PFSK-1 (cell line): ENCODE data around the gene C20orf96.

ENCODE experiments used
- FOXP2 ChIP-seq: optimal IDR thresholded peaks from 2 replicates; pipeline ENCODE3; 2011; ENCODE audit warnings: borderline replicate concordance, control low read depth, inconsistent platforms; ENCODE audit not compliant: insufficient read depth; ENCODE audit errors: extremely low read length, extremely low read depth
- POLR2AphosphoS5 ChIP-seq: IDR thresholded peaks from 2 replicates; pipeline ENCODE4 v1.6.1; 2012; ENCODE audit warnings: low read depth, mild to moderate bottlenecking, control low read depth, low read length, moderate library complexity
- SIN3A ChIP-seq: IDR thresholded peaks from 2 replicates; pipeline ENCODE4 v1.6.1; 2012; ENCODE audit warnings: mild to moderate bottlenecking, low read length, moderate library complexity, borderline replicate concordance; ENCODE audit not compliant: insufficient read depth
- TAF1 ChIP-seq: IDR thresholded peaks from 2 replicates; pipeline ENCODE4 v1.6.1; 2012; ENCODE audit warnings: low read length, control low read depth, borderline replicate concordance; ENCODE audit not compliant: insufficient read depth
- TF ChIP-seq, protein P1 (sequence below), 2 experiments: IDR thresholded peaks; 2 replicates each; pipeline versions ENCODE4 v1.6.1 to v1.8.0; 2011 to 2012; ENCODE audit warnings: low read depth in 2 of 2, low read length in 2 of 2, control low read depth in 1 of 2, inconsistent platforms in 1 of 2, mild to moderate bottlenecking in 1 of 2, moderate library complexity in 1 of 2; ENCODE audit not compliant: insufficient read depth in 1 of 2

Gene C20orf96

DNA sequence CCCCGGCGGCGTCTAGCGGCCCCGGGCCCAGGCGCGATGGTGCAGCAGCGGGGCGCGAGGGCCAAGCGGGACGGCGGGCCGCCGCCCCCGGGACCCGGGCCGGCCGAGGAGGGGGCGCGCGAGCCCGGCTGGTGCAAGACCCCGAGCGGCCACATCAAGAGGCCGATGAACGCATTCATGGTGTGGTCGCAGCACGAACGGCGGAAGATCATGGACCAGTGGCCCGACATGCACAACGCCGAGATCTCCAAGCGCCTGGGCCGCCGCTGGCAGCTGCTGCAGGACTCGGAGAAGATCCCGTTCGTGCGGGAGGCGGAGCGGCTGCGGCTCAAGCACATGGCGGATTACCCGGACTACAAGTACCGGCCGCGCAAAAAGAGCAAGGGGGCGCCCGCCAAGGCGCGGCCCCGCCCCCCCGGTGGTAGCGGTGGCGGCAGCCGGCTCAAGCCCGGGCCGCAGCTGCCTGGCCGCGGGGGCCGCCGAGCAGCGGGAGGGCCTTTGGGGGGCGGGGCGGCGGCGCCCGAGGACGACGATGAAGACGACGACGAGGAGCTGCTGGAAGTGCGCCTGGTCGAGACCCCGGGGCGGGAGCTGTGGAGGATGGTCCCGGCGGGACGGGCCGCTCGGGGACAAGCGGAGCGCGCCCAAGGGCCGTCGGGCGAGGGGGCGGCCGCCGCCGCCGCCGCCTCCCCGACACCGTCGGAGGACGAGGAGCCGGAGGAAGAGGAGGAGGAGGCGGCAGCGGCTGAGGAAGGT is 35.5 kb upstream of the C20orf96 start:
- no peak for TF ChIP-seq FOXP2
- TF ChIP-seq POLR2AphosphoS5: no peak; the same call in 1 of the 2 replicates
- no peak for TF ChIP-seq SIN3A
- TF ChIP-seq, protein P1, sequence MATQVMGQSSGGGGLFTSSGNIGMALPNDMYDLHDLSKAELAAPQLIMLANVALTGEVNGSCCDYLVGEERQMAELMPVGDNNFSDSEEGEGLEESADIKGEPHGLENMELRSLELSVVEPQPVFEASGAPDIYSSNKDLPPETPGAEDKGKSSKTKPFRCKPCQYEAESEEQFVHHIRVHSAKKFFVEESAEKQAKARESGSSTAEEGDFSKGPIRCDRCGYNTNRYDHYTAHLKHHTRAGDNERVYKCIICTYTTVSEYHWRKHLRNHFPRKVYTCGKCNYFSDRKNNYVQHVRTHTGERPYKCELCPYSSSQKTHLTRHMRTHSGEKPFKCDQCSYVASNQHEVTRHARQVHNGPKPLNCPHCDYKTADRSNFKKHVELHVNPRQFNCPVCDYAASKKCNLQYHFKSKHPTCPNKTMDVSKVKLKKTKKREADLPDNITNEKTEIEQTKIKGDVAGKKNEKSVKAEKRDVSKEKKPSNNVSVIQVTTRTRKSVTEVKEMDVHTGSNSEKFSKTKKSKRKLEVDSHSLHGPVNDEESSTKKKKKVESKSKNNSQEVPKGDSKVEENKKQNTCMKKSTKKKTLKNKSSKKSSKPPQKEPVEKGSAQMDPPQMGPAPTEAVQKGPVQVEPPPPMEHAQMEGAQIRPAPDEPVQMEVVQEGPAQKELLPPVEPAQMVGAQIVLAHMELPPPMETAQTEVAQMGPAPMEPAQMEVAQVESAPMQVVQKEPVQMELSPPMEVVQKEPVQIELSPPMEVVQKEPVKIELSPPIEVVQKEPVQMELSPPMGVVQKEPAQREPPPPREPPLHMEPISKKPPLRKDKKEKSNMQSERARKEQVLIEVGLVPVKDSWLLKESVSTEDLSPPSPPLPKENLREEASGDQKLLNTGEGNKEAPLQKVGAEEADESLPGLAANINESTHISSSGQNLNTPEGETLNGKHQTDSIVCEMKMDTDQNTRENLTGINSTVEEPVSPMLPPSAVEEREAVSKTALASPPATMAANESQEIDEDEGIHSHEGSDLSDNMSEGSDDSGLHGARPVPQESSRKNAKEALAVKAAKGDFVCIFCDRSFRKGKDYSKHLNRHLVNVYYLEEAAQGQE (IDR thresholded peaks at IDR 0.05; ENCODE audit: insufficient read depth in 1 of 2, low read depth in 2 of 2, low read length in 2 of 2): no peak
- TF ChIP-seq TAF1: no peak

DNA sequence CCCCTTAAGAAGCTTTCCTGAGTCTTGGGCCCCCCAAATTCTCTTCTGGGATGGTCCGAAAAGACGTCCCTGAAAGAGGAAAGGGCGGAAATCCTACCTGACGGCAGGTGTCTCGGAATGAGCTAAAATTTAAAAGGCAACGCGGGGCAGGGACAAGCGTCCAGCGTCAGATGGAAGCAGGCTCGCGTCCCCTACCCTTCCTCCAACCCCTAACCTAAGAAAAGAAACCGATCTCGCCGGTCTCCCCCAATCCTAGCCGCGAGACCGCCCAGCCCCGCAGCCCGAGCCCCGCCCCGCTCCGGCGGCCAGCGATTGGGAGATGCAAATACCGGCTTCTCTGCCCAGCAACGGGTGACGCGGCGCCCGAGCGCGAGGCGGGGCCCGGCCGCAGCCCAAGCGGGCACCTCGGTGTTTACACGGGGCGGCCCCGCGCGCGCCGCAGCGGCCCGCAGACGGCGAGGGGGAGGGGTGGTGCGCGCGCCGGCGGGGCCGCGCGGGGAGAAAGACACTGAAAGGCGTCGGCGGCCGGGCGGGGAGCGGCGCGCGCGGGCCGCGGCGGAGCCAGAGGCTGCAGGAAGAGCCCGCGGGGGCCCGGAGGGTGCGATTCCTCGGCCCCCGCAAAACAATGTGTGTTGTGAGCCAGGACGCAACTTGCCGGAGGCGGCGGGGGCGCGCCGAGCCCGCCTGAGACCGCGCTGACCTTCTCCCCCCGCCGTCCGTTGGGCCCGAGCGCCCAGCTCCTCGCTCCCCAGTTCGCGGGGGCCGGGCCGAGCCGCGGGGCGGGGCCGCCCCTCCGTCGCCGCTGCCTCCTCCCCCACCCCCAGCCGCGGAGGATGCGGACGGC is 34.7 kb upstream of the C20orf96 start, which contains the start of gene SOX12:
SOX12 (plus strand) TSS at position 508 of the 844 bp plus-strand sequence. CDS start 373 bp downstream, outside the sequence.
- TF ChIP-seq, protein P1 (IDR thresholded peaks at IDR 0.05; ENCODE audit: insufficient read depth in 1 of 2, low read depth in 2 of 2, low read length in 2 of 2): no peak
- TF ChIP-seq FOXP2 (peak; percentile 98), POLR2AphosphoS5 (0 out of 2 replicates have a peak, but pooled peaks have one; percentile 23), TAF1 (peak; percentile 54; the same call in 1 of the 2 replicates)

DNA sequence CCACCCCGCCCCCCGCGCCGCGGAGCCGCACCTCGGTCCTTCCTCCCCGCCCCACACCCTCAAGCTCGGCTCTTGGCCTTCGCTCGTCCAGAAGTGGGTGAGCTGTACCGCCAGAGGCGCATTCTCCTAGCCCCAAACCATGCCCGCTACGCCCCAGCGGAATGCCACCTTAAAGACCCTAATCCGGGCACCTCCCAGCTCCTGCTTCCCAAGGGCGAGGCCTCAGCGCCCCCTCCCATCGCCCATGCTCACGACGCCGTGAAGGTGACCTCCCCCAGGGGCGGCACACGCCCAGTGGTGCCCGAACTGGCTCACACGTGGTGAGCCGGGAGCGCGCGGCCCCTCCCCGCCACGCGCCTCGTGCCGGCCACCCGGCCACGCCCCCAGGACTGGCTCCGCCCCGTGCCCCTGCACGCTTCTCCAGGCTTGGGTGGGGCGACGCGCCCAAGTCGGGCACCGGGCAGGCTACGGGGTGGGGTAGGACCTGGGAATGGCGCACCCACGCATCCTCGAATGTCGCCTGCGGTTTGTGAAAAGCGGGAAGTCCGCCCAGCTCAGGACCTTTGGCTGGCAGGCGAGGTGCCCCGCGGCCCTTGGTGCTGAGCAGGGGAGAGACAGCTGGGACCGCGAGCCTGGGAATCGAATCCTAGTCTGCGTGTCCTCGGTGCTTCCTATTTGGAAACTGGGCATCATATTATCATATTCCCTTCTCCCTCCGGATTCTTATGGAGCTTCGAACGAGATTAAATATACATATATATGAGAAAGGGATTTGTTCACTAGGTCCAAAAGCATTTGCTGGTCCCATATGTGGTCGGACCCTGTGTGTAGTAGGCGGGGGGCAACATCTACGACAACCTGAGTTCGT is 33.9 kb upstream of the C20orf96 start:
- TF ChIP-seq, protein P1 (IDR thresholded peaks at IDR 0.05; ENCODE audit: insufficient read depth in 1 of 2, low read depth in 2 of 2, low read length in 2 of 2): no peak
- TF ChIP-seq TAF1 (peak; percentile 37; the same call in 1 of the 2 replicates), FOXP2 (peak; percentile 89), SIN3A (peak; percentile 86; the same call in 1 of the 2 replicates), POLR2AphosphoS5 (peak; percentile 67; the same call in 1 of the 2 replicates)

DNA sequence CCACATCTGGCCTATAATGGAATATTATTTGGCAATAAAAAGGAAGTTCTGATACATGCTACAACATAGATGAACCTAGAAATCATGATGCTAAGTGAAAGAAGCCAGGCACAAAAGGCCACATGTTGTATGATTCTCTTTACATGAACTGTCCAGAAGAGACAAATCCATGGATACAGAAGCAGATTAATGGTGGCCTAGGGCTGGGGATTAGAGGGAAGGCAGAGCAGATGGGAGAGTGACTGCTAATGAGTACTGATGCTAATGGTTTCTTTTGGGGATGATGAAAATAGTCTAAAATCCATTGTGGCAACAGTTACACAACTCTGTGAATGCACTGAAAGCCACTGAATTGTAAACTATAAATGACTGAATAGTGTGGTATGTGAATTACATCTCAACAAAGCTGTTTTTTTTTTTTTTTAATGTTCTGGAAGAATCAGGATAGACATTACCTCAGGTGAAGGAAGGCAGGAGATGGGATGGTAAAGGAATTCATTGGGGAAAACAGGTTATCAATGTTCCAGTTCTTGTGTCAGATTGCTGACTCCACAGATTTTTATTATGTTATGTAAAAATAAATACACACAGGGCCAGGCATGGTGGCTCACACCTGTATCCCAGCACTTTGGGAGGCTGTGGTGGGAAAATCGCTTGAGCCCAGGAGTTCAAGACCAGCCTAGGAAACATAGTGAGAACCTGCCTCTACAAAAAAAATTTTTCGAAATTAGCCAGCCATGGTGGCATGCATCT is 25.9 kb upstream of the C20orf96 start:
- TF ChIP-seq TAF1 (no peak), SIN3A (no peak), FOXP2 (no peak), POLR2AphosphoS5 (no peak)
- TF ChIP-seq, protein P1 (IDR thresholded peaks at IDR 0.05; ENCODE audit: insufficient read depth in 1 of 2, low read depth in 2 of 2, low read length in 2 of 2): no peak
